Loucy (cell line): ENCODE data around the gene KLF2.

Source experiments
- EZH2phosphoT487 ChIP-seq: fragments of 200-600 bp; IDR thresholded peaks from 2 replicates; pipeline ENCODE4 v1.6.1; 2018; ENCODE audit warnings: antibody characterized with exemption, mild to moderate bottlenecking, moderate library complexity, borderline replicate concordance
- TF ChIP-seq, protein P1 (sequence below): fragments of 200-600 bp; sonication (generic); conservative IDR thresholded peaks from 2 replicates; pipeline ENCODE4 v1.5.1; 2014; ENCODE audit warnings: mild to moderate bottlenecking, antibody characterized with exemption, low read length

DNA sequence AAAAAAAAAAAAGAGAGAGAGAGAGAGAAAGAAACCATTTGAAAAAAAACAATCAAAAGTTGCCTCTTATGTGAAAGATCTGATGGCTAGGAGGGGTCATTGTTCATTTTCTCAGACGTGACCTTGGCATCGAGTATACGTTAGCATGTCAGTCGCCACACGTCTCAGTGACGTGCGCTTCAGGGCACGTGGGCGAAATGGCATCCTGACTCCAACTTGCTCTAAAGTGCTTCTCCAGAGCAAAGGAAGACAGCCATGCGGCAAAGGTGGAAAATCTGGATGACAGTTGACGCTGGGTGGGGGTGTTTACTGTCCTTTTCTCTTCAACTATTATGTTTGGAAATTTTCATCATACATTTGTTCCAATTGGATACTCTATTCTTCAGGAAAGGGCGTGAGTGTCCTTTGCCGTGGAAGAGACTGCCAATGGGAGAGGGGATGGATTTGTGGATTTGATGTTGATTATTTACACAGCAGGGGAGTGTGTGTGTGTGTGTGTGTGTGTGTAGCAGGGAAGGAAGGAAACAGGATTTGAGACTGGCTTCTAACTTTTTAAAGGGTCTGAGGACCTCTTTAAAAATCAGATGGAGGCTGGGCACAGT, 25.0 kb downstream of the KLF2 start:
- TF ChIP-seq, protein P1, sequence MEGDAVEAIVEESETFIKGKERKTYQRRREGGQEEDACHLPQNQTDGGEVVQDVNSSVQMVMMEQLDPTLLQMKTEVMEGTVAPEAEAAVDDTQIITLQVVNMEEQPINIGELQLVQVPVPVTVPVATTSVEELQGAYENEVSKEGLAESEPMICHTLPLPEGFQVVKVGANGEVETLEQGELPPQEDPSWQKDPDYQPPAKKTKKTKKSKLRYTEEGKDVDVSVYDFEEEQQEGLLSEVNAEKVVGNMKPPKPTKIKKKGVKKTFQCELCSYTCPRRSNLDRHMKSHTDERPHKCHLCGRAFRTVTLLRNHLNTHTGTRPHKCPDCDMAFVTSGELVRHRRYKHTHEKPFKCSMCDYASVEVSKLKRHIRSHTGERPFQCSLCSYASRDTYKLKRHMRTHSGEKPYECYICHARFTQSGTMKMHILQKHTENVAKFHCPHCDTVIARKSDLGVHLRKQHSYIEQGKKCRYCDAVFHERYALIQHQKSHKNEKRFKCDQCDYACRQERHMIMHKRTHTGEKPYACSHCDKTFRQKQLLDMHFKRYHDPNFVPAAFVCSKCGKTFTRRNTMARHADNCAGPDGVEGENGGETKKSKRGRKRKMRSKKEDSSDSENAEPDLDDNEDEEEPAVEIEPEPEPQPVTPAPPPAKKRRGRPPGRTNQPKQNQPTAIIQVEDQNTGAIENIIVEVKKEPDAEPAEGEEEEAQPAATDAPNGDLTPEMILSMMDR: no peak
- TF ChIP-seq EZH2phosphoT487: no peak
